ENCODE results near the gene SERPINB1.

GRCh38 chr6:2783188-2783963 lies 58.3 kb downstream of the SERPINB1 start:
- TF ChIP-seq CTCF (IDR thresholded peaks at IDR 0.05) (no peak), POLR2A (IDR thresholded peaks at IDR 0.05) (no peak)
